Activated naive CD4-positive, alpha-beta T cell (primary cell): Measurements from ENCODE around the gene MCM5.
"Not testable (repeated sequence)": the region's sequence is repeated elsewhere in the genome, so short reads cannot be mapped to it uniquely, and the experiment has no call there.

Source experiments
- DNase-seq, 4 experiments: peaks; one replicate each; lab custom pipeline; 2025; lab: John Stamatoyannopoulos, UW

MCM5 gene

GRCh38 chr22:35432228-35432905 lies 32.4 kb downstream of the MCM5 start:
- no peak for DNase-seq

GRCh38 chr22:35434061-35434710 lies 34.2 kb downstream of the MCM5 start:
- DNase-seq = no peak

- no peak for DNase-seq
Measured at GRCh38 chr22:35435201-35435740, 35.3 kb downstream of the MCM5 start.

- no peak for DNase-seq
Measured at GRCh38 chr22:35436421-35436820, 36.5 kb downstream of the MCM5 start.

- DNase-seq = no peak
Measured at GRCh38 chr22:35437049-35437448, 37.1 kb downstream of the MCM5 start.

GRCh38 chr22:35438673-35439364 lies 38.9 kb downstream of the MCM5 start:
- not testable (repeated sequence) for DNase-seq

GRCh38 chr22:35439365-35439717 lies 39.4 kb downstream of the MCM5 start:
- DNase-seq = no peak

GRCh38 chr22:35440129-35440528 lies 40.2 kb downstream of the MCM5 start:
- DNase-seq = no peak

GRCh38 chr22:35441489-35442100 lies 41.7 kb downstream of the MCM5 start:
- no peak for DNase-seq

GRCh38 chr22:35442471-35442870 lies 42.5 kb downstream of the MCM5 start:
- no peak for DNase-seq

- DNase-seq = no peak
Measured at GRCh38 chr22:35443338-35443737, 43.4 kb downstream of the MCM5 start.

- DNase-seq = no peak
Measured at GRCh38 chr22:35443790-35444684, 44.1 kb downstream of the MCM5 start.

- DNase-seq = no peak
Measured at GRCh38 chr22:35444685-35445399, 44.9 kb downstream of the MCM5 start.

- DNase-seq = no peak
Measured at GRCh38 chr22:35445933-35446332, 46.0 kb downstream of the MCM5 start.

GRCh38 chr22:35446365-35446764 lies 46.4 kb downstream of the MCM5 start:
- DNase-seq = no peak

GRCh38 chr22:35448523-35448922 lies 48.6 kb downstream of the MCM5 start:
- DNase-seq = no peak

GRCh38 chr22:35449829-35450689 lies 50.1 kb downstream of the MCM5 start:
- no peak for DNase-seq

GRCh38 chr22:35450824-35451569 lies 51.1 kb downstream of the MCM5 start:
- DNase-seq = no peak

GRCh38 chr22:35451592-35451991 lies 51.7 kb downstream of the MCM5 start:
- no peak for DNase-seq
